Measurements from ENCODE around the gene PAFAH1B2.
"Not testable (repeated sequence)": the region's sequence is repeated elsewhere in the genome, so short reads cannot be mapped to it uniquely, and the experiment has no call there.

Gene PAFAH1B2

DNA sequence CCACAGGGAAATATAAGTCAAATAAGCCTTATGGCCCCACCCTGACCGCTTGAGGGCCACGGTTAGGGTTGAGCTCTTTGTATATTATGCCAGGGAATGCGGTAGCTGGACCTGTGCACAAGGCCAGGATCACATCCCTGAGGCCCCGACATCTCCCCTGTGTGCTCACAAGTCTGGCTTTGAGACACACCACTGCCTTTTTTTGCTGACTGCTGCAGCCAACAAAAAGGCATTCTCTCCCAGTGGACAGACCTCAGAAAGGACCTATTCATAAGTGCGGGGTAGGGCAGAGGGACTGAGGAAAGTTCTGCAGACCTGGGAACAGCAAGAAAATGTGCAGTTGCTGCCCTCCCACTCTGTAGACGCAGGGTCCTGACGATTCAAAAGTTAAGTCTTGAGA lies 31.0 kb downstream of the PAFAH1B2 start:
- no peak for TF ChIP-seq ZNF274 (IDR thresholded peaks at IDR 0.05; ENCODE audit: low read depth, low read length)
- H3K4me3 ChIP-seq (ENCODE audit: low read length): no peak overlapping the region

DNA sequence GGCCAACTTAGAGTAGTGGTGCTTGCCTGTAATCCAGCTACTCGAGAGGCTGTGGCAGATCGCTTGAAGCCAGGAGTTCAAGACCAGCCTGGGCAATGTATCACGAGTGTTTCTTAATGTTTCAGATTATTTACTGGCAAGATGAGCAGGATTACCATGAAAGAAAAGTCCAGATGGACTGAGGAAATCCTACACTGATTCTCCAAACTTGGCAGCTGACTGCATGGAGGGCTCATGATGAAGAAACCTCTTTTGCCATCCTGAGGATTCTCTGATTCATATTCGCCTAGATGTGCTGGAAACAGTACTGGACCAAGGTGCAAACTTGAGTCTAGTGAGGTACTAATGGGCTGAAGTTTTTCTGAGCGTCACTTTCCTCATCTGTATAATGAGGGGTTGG lies 31.7 kb downstream of the PAFAH1B2 start:
- TF ChIP-seq ZNF274 (IDR thresholded peaks at IDR 0.05; ENCODE audit: low read depth, low read length): no peak
- H3K4me3 ChIP-seq (ENCODE audit: low read length): no peak overlapping the region

DNA sequence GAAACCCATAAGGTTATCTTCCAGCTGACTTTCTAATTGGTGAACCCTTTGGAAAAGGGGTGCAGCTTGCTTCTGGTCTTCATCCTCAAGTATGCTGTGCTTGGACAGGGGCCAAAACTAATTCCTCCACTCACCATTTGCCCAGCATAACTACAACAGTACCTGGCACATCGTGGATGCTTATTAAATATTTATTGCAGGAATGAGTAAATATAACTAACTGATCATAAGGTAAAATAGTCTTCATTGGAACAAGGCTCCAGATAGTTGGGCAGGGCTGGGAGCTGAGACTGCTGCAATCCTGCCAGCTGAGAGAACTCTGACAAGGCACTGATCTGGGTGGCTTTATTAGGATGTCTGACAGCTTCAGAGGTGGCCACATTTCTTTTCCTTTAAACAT lies 32.1 kb downstream of the PAFAH1B2 start:
- H3K4me3 ChIP-seq (ENCODE audit: low read length): no peak overlapping the region
- no peak for TF ChIP-seq ZNF274 (IDR thresholded peaks at IDR 0.05; ENCODE audit: low read depth, low read length)

DNA sequence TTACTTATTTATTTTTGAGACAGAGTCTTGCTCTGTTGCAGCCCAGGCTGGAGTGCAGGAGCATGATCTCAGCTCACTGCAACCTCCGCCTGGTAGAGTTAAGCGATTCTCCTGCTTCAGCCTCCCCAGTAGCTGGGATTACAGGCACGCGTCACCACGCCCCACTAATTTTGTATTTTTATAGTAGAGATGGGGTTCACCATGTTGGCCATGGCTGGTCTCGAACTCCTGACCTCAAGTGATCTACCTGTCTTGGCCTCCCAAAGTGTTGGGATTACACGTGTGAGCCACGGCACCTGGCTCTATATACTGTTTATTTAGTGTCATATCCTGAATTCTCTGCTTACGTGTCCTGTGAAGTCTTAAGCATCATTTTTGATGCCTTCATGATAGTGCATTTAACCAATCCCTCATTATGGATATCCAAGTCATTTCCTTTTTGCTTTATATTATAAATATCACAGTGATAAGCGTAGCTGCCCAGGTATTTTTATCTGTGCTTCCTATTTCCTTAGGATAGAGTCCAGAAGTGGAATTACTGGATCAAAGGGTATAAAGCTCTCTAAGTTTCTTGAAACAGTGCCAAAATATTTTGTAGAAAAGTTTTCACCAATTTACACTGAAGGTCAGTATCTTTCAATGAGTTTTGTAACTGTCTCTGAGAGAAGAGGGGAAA lies 33.6 kb downstream of the PAFAH1B2 start:
- peak overlapping the region; percentile 41; the same call in 1 of the 2 replicates for H3K4me3 ChIP-seq (ENCODE audit: low read length)

DNA sequence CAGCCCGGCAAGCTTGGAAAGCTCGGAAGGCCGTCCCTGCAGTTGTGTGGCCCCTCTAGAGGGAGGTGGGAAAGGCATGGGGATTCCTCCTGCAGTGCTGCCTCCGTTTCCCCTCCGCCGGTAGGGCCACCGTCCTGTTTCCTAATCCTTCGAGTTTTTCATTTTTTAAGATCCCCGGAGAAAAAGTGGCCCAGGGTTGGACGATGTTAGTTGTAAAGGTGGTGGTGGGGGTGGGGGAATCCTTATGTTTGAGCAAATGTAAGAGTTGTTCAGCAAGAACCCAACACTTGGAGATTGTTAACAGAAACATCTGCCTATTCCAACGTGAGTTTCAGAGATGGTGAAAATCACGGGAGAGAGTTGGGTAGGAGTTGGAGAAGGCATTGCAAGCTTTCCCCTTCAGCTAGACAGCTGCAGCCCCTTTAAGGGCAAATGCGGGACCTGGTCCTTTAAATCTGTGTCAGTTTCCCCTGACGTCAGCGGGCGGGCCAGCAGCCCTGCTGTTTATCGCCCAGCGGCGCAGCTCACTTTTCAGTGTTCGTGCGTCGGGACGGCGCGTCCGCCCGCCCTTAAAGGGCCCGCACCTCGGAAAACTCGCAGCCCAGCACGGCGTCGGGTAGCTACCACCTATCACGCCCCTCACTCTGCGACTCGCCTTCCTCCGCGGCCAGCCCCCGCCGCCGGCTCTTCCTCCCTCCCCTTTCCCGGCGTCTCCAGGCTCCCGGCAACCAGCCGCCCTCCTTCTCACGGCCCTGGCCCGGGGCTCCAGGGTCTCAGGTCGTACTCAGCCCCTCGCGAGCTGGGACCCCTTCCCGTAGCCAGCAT lies 34.3 kb downstream of the PAFAH1B2 start, which contains the start of gene SIDT2:
SIDT2 (plus strand) TSS at position 534 of the 825 bp plus-strand sequence. CDS start 521 bp downstream, outside the sequence.
- TF ChIP-seq ZNF274 (IDR thresholded peaks at IDR 0.05; ENCODE audit: low read depth, low read length): no peak
- H3K4me3 ChIP-seq (ENCODE audit: low read length): peak within 1 kb of the TSS; percentile 83

More for the DNA sequence above, 33.6 kb downstream of the PAFAH1B2 start:
- no peak for TF ChIP-seq ZNF274 (IDR thresholded peaks at IDR 0.05; ENCODE audit: low read depth, low read length)

DNA sequence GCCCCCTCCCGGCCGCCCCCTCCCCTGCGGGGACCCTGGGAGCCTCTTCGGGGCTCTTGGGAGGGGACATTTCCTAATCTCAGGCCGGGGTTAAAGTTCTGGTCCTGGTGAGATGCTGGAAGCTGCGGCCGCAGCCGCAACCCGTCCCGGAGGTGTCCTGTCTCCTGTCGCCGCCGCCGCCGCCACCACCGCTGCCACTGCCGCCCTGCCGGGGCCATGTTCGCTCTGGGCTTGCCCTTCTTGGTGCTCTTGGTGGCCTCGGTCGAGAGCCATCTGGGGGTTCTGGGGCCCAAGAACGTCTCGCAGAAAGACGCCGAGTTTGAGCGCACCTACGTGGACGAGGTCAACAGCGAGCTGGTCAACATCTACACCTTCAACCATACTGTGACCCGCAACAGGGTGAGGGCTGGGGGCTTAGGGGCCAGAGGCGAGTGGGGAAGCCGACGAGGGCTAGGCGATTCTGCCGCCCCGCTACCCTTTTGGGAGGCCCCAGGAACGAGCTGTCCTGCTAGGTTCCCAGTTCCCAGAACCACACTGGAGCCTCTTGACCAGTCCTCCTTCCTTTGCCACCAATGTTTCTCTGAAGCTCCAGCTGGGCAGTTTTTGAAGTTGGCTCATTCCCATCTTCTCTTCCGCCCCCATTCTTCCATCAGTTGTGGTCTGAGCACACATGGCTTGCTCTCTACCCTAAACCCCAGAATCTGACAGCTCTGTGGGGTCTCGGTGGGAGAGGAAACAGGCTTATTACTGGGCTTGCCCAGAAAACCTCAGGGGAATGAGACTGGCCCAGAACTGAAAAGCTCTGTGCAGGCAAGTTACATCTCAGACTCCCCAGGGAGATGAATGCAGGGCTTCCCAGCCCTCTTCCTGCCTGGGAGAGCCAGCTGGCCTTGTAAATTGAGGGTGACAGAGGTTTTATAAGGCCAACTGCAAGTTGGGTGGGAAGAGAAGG lies 35.2 kb downstream of the PAFAH1B2 start:
- TF ChIP-seq ZNF274 (IDR thresholded peaks at IDR 0.05; ENCODE audit: low read depth, low read length): no peak

DNA sequence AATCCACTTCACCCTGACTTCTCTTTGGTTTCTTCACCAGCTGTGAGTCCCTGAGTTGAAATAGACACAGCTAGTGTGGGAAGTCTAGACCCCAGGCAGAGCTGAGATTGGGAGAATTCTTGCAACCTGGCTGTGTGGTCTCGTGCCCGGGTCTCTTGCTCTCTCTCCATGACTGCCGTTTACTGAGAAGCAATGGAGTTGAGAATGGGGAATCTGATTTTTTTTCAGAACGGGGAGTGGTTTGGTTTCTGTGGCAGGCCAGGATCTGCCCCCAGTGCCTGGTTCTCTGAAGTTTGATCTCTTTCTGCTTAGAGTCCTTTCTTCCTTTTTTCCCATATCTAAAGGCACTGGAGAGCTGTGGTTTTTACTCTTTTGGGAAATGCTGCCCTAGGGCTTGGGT lies 35.9 kb downstream of the PAFAH1B2 start:
- TF ChIP-seq ZNF274 (IDR thresholded peaks at IDR 0.05; ENCODE audit: low read depth, low read length): no peak
- peak overlapping the region; percentile 83 for H3K4me3 ChIP-seq (ENCODE audit: low read length)

More for the DNA sequence above, 35.2 kb downstream of the PAFAH1B2 start:
- peak overlapping the region; percentile 83 for H3K4me3 ChIP-seq (ENCODE audit: low read length)

DNA sequence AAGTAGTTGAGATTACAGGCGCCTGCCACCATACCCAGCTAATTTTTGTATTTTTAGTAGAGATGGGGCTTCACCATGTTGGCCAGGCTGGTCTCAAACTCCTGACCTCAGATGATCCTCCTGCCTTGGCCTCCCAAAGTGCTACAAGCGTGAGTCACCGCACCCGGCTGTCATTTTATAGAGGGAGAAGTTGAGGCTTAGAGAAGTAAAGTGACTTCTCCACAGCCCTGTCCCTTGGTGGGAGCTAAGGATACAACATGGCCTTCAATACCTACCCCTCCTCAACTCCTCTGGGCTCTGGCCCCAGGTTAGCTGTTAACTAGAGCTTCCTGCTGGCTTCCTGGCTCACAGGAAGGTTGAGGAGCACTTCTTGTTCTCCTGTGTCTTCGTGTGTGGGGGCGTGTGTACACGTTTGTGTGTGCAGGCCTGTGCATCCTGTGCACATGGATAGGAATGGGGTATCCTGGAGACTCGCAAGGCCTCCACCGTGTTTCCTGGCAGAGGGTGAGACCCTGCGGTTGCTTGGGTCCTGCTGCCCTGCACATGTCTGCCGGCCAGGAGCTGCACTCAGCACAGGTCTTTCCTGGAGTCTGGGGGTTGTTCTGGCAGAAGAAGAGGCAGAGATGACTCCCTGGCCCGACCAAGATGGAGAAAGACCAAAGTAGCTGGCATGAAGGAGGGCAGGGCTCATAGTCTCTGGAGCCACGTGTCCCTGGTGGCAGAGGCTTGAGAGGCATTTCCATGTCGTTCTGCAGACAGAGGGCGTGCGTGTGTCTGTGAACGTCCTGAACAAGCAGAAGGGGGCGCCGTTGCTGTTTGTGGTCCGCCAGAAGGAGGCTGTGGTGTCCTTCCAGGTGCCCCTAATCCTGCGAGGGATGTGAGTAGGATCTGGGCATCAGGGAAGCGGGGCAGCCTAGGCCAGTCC lies 36.8 kb downstream of the PAFAH1B2 start:
- no peak for TF ChIP-seq ZNF274 (IDR thresholded peaks at IDR 0.05; ENCODE audit: low read depth, low read length)
- peak overlapping the region; percentile 83; the same call in 1 of the 2 replicates for H3K4me3 ChIP-seq (ENCODE audit: low read length)

DNA sequence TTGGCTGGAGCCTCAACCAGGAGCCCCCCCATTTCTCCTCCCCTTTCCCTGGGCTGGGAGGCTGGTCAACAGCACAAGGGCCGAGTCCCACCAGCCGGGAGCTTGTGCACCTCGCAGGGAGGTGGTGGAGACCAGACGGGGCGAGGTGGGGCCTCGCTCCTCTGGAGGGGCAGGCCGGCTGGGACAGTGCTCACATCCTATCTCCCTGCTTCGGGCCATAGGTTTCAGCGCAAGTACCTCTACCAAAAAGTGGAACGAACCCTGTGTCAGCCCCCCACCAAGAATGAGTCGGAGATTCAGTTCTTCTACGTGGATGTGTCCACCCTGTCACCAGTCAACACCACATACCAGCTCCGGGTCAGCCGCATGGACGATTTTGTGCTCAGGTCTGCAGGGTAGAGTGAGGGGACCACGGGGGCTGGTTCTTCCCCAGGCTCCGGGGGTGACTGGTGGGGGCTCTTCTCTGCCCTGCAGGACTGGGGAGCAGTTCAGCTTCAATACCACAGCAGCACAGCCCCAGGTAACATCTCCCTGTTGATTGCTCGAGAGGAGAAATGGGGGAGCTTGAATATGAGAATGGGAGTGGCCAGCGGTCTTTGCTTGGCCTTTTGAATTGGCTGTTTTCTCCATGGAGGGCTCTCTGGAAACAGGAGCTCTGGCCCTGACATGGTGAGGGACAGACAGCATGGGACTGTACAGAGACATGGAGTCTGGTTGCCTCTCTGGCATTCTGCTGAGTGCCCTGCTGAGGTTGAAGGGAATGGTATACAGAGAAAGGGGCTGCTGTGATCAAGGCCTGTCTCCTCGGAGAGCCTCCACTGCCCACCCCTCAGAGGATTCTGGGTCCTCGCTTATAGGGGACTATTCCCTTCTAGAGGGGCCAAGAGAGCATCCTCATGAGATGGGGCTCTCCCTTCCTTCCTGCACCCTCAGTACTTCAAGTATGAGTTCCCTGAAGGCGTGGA lies 37.8 kb downstream of the PAFAH1B2 start:
- no peak overlapping the region for H3K4me3 ChIP-seq (ENCODE audit: low read length)
- TF ChIP-seq ZNF274 (IDR thresholded peaks at IDR 0.05; ENCODE audit: low read depth, low read length): no peak

DNA sequence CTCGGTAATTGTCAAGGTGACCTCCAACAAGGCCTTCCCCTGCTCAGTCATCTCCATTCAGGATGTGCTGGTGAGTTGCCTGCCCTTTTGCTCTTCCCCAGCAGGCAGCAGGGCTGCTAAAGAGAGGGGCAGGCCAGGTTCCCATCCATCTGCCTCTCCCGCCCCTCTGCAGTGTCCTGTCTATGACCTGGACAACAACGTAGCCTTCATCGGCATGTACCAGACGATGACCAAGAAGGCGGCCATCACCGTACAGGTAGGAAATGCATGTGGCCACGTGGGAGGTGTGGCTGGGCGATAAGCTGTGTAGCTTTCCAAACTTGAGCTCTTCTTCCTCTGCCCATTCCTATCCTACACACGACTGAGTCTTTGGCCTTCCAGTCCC lies 38.5 kb downstream of the PAFAH1B2 start:
- no peak overlapping the region for H3K4me3 ChIP-seq (ENCODE audit: low read length)
- no peak for TF ChIP-seq ZNF274 (IDR thresholded peaks at IDR 0.05; ENCODE audit: low read depth, low read length)

DNA sequence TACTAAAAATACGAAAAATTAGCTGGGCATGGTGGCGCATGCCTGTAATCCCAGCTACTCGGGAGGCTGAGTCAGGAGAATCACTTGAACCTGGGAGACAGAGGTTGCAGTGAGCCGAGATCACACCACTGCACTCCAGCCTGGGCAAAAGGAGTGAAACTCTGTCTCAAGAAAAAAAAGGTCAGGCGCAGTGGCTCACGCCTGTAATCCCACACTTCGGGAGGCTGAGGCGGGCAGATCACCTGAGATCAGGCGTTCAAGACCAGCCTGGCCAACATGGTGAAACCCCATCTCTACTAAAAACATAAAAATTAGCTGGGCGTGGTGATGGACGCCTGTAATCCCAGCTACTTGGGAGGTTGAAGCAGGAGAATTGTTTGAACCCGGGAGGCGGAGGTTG lies 39.1 kb downstream of the PAFAH1B2 start:
- H3K4me3 ChIP-seq (ENCODE audit: low read length): not testable (repeated sequence)

DNA sequence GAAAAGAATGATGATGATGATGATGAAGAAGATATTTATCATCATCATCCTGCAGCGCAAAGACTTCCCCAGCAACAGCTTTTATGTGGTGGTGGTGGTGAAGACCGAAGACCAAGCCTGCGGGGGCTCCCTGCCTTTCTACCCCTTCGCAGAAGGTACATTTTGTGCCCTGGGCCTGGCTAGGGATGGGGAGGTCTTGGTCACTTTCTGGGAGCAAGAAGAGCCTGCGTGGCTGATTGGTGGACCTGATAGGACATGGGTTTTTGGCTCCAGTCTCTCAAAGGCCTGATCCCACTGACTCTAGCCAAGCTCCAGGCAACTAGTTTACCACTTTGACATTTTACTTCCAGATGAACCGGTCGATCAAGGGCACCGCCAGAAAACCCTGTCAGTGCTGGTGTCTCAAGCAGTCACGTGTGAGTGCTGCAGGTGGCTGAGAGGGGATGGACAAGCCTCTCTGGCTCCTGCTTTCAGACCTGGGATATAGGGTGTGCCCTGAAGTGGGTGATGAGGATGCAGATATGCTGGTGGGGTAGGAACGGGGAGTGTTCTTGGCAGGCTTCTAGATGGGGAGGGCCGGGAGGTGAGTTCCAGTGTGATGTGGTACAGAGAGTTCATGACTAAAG lies 39.8 kb downstream of the PAFAH1B2 start:
- H3K4me3 ChIP-seq (ENCODE audit: low read length): no peak overlapping the region

More for the DNA sequence above, 39.8 kb downstream of the PAFAH1B2 start:
- TF ChIP-seq ZNF274 (IDR thresholded peaks at IDR 0.05; ENCODE audit: low read depth, low read length): no peak
